ENCODE measurements around the gene RARA.
"Not testable (repeated sequence)": the region's sequence is repeated elsewhere in the genome, so short reads cannot be mapped to it uniquely, and the experiment has no call there.

Gene RARA

DNA sequence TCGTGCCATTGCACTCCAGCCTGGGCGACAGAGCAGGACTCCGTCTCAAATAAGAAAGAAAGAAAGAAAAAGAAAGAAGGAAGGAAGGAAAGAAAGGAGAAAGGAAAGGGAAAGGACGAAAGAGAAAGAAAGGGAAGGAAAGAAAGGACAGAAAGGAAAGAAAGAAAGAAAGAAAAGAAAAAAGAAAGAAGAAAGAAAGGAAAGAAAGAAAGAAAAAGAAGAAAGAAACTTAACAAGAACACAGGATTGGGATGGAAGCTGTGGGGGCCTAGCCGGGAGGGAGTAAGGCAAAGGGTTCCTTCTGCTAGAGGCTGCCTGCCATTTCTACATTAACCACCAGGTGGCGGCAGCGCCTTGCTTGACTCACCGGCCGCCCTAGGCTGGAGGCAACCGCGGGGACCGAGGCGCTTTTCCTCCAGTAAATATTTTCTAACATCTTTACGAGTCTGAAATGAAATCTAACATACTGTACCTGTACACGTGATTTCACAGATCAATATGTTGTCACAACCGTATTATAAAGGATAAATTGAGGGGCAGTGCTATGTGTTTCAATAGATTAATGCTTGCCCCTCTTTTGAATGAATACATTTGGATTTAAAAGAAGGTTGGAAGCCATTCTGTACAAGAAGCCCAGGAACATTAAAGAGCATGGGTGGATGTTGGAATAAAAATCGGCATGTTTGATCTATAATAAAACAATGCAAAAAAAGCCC, 49.5 kb downstream of the RARA start:
- peak; percentile 87 for DNase-seq (ENCODE audit: low read depth)

DNA sequence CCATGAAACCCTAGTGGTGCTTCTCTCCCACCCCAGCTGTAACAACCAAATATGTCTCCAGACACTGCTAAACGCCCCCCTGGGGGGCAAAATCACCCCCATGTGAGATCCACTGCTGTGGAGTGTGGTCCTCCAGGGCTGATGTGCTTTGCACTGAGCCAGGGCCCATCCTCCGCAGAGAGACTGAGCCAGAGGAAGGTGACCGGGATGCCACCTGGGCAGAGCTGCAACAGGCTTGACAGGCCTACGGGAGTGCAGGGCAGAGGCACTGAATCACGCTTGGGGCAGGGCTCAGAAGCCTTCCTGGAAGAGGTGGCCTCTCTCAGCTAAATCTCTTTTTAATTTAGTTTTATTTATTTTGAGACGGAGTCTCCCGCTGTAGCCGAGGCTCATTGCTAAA, 51.1 kb downstream of the RARA start:
- DNase-seq (ENCODE audit: low read depth): no peak

DNA sequence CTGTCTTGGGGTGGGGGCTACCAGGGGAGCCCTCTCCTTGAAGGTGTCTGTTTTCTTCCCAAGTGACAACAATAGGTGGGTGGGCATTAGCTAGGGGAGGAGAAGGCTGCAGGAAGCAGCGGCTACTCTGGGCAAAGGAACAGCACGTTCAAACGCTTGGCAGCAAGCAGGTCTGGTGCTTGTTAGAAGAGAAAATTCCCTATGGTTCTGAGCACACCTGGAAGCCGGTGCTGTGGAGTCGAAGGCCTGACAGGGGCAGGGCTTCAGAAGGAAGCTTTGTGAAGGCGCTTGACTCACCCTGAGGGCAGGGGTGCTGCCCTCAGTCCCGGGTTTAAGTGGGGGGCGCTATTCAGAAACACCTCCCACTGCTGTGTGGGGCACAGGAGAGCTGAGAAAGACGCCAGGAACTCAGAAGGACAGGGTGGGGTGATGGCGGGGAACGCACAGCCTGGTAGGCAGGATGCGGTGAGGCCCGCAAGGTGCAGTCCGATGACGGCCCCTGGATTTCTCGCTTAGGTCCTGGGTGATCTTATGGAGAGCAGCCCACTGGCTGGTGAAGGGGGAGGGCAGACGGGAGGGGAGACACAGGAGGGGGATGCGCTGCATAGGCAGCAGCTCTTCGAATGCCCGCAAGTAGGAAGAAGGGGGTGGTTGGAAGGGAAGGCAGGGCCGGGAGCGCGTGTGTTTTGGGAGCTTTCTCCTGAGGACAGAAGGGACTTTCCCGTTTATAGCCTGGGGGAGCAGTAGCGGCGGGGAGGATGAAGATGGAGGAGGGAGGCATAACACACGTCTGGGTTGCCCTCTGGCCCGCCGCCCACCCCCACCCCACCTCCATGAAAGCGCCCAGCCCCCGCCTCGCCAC, 52.3 kb downstream of the RARA start:
- DNase-seq (ENCODE audit: low read depth): no peak

DNA sequence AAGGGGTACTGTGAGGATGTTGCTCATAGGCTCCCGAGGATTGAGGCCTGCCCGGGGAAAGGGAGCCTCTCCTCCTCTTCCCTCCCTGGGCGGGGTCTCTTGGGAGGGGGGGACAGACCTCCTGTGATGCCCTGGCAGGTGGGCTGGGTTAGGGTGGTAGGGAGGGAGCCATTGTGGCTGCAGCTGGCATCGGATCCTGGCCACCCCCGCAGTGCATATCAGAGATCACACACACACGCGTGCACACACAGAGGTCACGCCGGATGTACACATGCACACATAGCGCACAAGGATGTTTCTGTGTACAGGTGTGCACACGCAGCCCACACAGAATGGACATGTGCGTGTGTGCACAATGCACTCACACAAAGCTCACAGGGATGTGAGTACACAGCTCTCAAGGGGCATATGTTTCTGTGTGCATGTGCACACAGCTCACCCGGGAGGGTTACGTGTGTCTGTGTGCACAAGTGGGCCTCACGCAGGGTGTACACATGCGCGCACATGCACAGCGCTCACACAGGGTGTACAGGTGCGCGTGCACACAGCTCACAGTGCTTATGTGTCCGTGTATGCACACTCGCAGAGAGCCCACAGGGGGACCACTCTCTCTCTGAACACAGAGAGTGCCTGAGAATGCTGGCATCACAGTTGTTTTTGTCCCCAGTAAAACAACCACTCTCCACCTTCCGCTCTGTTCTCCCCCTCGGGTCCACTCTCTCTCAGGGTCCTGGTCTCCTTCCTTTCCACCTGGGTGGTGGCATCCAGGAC, 53.1 kb downstream of the RARA start:
- no peak for DNase-seq (ENCODE audit: low read depth)

DNA sequence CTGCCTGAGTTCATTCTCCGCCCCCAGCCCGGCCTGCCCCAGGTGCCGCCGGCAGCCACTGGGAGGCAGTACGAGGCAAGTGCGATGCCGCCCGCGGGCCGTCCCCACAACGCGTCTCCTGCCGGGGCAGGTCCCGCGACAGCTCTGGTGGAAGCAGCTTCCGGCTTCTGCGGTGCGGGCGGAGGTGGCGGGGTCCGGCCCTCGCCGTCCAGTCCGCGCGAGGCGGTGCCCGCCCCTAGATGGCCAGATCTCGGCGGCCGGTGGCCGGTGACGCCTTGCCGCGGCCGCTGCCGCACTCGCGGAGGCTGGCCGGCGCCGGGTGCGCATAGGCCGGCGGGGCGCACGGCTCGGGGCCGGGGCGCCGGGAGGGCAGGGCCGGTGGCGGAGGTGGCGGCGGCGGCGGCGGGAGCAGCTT, 53.7 kb downstream of the RARA start:
- DNase-seq (ENCODE audit: low read depth): peak; percentile 59

DNA sequence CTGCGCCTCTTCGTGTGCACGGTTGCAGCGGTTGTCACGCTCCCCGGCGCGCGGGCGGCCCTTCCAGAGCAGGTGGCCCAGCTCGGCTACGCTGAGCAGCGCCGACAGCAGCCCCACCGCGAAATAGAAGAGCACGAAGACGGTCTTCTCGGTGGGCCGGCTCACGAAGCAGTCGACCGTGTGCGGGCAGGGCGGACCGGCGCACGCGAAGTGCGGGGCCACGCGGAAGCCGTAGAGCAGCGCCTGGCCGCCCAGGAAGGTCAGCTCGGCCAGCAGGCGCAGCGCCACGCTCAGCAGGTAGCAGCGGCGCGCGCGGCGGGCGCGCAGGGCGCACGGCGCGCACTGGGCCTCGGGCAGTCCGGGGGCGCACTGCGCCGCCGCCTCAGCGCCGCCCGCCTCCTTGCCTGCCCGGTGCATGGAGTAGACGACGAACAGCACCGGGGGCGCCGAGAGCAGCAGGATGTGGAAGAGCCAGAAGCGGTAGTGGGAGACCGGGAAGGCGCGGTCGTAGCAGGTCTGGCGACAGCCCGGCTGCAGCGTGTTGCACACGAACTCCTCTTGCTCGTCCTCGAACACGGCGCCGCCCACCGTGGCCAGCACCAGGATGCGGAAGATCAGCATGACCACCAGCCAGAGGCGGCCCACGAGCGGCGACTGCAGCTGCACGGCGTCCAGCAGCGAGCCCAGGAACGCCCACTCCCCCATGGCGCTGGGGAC, 54.3 kb downstream of the RARA start:
- no peak for DNase-seq (ENCODE audit: low read depth)

DNA sequence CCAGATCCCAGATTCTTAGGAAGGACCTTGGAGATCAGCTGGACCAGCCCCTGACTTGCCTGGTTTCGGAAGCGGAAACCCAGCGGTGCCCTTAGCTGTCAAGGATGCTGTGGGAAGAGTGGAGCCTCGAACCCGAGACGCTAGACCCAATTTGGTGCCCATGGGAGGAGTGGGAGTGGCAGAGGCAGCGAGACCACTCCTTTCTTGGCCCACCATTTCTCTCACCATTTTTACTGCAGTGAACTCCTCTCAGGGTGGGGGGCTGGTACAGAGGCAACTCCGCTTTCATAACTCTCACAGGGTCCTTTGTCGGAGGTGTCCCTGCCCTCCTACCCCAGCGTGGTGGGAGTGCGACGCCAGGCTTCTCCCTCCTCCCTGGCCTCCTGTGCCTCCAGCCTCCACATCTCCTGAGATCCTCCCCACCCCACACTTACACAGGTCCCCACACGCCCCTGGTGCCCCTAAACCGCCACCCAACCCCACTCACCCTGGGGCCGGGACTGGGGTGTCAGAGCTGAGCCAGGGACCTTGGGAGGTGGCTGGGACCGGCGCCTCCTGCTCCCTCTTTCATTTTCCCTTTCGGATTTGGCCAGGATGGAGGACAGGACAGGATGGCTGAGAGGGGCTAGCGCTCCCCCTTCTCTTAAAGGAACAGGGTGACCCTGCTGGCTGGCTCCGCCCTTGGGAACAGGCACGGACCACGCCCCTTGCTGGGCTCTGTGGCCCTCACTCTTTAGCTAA, 55.3 kb downstream of the RARA start, which contains the start of gene GJD3:
Gene GJD3 (minus strand): TSS at position 617 of the 741 bp plus-strand sequence. CDS start 922 bp downstream, outside the sequence.
- DNase-seq (ENCODE audit: low read depth): no peak

DNA sequence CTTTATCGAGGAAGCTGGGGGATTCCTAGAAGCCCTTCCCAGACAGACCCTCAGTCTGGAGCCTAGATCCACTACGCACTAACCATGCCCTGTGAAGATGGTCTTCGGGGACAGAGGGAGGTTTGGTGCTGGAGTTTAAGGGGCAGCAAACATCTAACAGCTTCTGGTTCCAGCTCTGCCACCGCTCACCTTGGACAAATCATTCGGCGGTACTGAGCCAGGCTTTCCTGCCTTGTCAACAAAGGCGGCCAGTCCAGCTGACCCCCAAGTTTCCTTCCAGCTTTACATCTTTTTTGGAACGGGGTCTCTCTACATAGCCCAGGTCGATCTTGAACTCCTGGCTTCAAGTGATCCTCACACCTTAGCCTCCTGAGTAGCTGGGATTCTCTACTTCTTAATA, 55.9 kb downstream of the RARA start:
- no peak for DNase-seq (ENCODE audit: low read depth)

DNA sequence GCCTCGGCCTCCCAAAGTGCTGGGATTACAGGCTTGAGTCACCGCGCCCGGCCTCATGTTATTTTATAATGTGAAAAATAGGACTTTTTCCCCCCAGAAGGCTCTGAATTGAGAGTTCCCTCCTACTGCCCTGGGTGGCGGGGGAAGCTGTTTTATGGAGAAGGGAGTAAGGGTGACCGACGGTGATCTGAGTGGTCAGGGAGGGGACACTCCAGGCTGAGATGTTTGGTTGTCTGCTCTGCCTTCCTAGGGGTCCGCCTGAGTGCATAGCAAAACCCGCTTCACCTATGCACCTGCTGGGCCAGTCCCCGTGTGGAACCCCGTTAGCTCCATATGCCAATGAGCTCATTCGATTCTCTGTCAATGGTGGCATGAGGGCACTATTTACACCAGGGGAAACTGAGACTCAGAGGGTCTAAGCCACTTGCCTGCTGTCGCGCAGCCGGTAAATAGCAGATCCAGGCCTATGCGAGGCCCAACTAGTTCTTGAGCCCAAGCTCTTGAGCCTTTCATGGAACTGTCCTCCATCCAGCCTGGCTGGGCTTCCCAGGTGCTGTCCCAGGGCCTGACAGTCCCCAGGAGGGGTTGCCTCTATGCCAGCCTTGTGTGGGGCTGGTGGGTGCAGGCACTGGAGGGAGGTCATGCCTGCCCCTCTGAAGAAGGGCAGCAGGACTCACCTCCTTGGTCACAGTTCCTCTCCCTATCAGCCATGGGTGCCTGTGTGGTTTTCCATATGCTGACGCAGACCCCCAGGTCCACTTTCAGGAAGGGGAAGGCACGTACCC, 57.3 kb downstream of the RARA start:
- no peak for DNase-seq (ENCODE audit: low read depth)

DNA sequence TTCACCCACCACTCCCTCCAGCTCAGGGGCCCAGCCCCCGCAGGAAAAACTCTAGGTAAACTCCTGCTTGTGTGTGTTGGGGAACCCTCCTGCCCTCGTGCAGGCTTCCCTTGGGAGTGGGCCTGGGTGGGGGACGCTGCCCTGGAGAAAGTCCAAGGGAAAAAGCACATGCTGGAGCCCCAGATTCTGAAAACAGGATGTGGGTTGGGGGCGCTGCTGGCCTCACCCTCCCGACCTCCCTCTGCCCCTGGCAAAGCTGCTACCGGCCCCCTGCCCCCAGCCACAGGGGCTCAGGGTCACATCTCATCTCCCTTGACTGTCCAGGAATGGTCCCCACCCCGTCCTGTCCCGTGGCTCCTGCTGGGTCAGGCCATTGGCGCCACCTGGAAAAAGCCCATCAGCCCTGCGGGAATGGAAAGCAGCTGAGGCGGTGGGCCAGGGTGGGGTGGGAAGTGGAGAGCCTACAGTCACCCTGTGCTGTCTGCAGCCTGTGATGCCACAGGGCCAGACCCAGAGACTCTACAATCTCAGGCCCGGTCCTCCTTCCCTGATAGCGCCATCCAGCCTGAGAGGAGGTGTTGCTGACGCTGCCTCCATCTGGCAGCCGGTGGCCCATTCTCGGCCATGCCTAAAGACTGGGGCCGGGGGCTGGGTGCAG, 58.0 kb downstream of the RARA start:
- DNase-seq (ENCODE audit: low read depth): no peak

DNA sequence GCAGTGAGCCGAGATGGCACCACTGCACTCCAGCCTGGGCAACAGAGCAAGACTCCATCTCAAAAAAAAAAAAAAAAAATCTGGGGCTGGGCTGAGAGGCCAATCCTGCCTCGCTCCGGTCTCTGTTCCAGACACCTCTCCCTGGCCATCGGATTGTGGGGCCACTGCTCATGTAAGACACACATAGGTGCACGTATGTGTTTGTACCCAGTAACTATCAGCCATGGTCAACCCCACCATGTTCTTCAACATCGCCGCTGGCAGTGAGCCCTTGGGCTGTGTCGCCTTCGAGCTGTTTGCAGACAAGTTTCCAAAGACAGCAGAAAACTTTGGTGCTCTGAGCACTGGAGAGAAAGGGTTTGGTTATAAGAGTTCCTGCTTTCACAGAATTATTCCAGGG, 58.7 kb downstream of the RARA start:
- not testable (repeated sequence) for DNase-seq (ENCODE audit: low read depth)

DNA sequence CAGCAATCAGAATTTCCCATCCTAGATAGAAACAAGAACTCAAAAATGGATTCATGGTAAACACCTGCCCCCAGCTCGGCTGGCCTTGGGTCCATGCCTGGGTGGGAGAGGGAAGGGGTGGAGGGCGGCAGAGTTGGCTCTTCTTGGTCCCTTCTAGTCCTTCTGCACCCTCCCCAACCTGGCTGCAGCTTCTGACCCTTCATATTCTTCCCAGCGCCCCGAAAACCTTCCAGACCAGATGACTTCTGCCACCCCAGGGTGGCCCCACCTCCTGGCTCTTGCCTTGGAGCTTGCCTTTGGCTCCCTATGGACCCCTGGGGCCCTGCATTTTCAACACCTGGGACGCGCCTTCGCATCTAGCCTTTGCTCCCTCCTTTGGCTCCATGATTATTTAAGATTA, 60.9 kb downstream of the RARA start:
- DNase-seq (ENCODE audit: low read depth): no peak

DNA sequence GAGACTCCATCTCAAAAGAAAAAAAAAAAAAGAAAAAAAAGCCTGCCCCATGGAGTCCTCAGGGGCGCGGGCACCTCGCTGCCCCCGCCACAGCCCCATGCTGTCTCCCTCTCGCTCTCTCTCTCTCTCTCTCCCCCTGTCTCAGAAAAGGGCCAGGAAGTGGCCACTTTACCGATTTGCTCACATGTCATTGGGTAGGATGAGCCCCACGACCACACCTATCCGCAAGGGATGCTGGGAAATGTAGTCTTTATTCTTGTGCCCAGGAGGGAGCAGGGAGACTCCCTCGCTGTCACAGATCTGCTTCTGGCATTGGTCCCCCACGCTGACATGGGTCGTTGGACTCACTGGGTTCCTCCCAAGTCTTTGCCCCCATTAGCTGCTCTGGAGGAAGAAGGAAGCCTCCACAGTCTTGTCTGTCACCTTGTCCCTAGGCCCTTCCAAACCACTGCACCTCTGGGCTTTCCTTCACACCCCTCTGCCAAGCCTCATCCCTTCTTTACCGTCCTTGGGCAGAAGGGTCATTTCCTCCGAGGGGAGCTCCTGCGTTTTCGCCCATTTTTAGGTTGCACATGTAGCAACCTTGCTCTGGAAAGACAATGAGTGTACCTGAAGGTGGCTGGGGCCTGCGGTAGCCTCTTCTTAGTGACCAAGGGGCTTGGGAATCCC, 62.4 kb downstream of the RARA start:
- DNase-seq (ENCODE audit: low read depth): no peak

DNA sequence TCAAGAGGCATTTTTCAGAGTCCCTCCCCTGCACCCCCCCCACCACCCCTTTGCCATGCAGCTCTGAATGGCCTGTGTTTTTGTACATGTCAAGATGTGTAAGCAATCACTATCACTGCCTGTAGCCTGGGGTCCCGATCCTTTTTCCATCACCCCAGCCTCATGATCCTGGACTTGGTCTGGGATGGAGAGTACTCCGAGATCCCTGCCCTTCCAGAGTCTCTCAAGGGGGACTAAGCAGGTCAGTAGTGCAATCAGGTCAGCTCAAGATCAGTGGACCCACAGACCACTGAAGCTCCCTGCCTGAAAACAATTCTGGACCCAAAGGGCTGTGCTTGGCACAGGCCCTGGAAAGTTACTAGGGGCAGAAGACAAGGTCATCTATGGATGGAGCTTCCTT, 63.1 kb downstream of the RARA start:
- DNase-seq (ENCODE audit: low read depth): no peak

DNA sequence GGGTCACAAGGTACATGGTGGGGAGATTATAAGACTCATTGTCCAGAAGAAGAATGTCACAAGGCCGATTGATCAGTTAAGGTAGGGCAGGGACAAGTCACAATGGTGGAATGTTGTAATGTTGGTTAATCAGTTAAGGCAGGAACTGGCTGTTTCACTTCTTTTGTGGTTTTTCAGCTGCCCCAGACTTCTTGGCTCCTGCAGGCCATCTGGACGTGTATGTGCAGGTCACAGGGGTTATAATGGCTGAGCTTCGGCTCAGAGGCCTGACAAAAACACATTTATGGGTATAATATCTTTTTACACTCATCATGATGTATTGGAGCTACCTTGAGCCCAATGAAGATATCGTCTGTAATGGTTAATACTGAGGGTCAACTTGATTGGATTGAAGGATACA, 63.7 kb downstream of the RARA start:
- DNase-seq (ENCODE audit: low read depth): not testable (repeated sequence)

DNA sequence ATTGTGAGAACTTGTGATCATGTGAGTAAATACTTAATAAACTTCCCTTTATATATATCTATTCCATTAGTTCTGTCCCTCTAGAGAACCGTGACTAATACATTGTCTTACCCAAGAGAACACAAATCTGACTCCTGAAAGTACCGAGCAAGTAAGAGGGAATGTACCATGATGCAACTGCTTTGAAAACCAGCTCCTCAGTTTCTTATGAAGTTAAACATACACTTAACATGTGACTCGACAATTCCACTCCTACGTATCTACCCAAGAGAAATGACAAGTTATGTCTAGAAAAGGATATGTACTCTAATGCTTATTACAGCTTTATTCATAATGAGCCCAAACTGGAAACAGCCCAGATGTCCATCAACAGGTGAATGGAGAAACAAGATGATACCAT, 64.3 kb downstream of the RARA start:
- DNase-seq (ENCODE audit: low read depth): no peak

DNA sequence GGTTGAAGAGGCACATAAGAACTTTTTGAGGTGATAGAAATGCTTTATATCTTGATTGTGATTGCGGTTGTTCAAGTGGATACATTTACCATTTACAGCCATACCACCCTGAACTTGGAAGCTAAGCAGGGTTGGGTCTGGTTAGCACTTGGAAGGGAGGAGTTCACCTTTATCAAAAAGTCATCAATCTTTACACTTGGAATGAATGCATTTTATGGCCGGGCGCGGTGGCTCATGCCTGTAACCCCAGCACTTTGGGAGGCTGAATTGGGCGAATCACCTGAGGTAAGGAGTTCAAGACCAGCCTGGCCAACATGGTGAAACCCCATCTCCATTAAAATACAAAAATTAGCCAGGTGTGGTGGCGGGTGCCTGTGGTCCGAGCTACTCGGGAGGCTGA, 65.0 kb downstream of the RARA start:
- DNase-seq (ENCODE audit: low read depth): no peak

DNA sequence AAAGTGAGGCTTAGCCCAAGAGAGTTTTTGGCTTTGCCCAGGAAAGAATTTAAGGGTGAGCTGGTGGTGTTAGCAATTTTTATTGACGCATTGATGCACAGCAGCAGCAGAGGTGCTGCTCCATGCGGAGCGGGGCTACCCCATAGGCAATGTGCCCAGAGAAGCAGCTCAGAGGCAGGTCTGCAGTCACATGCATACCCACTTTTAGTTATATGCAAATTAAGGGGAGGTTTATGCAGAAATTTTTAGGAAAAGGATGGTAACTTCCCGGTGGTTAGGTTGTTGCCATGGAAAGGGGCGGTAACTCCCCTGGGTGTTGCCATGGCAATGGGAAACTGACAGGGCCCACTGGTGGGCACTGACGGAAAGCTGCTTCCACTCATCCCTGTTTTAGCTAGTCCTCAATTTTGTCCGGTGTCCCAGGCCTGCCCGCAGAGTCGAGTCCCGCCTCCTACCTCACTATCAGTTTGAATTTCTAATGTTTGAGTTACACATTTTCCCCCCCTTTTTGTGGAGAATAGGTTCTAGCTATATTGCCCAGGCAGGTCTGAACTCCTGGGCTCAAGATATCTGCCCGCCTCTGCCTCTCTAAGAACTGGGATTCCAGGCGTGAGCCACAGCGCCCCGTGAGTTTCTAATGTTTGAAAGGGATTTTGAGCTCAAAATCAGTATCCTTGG, 66.0 kb downstream of the RARA start:
- no peak for DNase-seq (ENCODE audit: low read depth)

DNA sequence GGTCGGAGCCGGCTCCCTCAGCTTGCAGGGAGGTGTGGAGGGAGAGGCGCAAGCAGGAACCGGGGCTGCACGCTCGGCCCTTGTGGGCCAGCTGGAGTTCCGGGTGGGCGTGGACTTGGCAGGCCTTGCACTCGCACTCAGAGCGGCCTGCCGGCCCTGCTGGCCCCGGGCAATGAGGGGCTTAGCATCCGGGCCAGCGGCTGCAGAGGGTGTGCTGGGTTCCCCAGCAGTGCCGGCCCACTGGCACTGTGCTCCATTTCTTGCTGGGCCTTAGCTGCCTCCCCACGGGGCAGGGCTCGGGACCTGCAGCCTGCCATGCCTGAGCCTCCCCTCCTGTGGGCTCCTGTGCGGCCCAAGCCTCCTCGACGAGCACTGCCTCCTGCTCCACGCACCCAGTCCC, 66.8 kb downstream of the RARA start:
- not testable (repeated sequence) for DNase-seq (ENCODE audit: low read depth)

Measured in stimulated activated CD8-positive, alpha-beta memory T cell treated with anti-CD3 and anti-CD28 coated beads, Interleukin-15, amount 100 ng/mL, for 24 hours (primary cell).